ENCODE measurements around the gene KCNN3.
A peak's percentile ranks its signal among the peaks of the same experiment; 100 is the strongest.

The KCNN3 gene

DNA sequence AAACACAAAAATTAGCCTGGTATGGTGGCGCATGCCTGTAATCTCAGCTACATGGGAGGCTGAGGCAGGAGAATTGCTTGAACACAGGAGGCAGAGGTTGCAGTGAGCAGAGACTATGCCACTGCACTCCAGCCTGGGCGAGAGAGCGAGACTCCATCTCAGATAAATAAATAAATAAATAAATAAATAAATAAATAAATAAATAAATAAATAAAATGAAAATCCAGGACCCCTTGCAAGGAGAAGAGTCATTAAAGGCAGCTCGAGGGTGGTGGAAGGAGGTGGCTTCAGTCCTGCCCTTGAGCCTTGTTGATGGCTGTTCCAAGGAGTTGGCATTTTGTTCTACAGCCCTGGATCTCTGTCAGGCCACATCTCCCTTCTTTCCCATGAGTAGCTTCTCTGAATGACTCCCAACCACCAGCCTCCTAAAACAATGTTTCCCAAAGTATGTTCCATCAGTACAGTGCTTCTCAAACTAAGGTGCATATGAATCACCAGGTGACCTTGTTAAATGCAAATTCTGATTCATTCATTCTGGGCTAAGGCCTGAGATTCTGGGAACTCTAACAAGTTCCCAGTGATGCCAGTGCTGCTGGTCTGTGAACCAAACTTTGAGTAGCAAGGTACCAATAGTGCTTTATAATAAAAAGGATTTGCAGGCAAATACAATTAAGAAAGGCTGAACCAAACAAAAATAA, 99.0 kb downstream of the KCNN3 start:
- DNase-seq (ENCODE audit: low spot score), result no peak

- no peak for DNase-seq (ENCODE audit: low spot score)
Observed at GRCh38 chr1:154769193-154769895, 100.7 kb downstream of the KCNN3 start.

DNA sequence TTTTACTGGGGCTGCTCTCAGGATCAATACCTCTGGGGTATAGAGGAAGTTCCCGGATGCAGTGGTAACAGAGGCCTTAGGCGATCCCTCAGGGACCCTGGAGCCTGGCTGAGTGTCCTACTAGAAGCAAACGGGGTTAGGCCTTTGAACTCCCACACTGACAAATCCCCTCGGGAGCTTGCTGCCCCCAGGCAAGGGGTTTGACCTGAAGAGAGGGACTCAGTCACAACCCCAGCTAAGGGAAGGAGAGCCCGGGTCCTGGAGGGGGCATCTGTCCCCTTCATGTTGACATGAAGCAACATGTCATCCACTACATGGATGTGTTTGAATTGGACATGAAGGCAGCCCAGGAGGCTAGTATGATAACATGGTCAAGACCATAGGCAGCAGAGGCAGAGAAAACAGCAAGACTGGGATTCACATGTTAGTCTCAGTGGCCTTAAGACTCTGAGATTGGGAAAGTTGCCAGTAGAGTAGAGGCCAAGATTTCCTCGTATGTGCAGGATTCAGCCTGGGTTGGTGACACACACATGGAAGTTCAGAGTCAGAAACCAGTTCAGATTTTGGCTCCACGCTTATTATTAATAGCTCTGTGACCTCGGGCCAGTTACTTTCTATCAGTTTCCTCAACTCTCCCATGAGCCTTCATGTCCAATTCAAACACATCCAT, 101.5 kb downstream of the KCNN3 start:
- DNase-seq (ENCODE audit: low spot score), result no peak

DNA sequence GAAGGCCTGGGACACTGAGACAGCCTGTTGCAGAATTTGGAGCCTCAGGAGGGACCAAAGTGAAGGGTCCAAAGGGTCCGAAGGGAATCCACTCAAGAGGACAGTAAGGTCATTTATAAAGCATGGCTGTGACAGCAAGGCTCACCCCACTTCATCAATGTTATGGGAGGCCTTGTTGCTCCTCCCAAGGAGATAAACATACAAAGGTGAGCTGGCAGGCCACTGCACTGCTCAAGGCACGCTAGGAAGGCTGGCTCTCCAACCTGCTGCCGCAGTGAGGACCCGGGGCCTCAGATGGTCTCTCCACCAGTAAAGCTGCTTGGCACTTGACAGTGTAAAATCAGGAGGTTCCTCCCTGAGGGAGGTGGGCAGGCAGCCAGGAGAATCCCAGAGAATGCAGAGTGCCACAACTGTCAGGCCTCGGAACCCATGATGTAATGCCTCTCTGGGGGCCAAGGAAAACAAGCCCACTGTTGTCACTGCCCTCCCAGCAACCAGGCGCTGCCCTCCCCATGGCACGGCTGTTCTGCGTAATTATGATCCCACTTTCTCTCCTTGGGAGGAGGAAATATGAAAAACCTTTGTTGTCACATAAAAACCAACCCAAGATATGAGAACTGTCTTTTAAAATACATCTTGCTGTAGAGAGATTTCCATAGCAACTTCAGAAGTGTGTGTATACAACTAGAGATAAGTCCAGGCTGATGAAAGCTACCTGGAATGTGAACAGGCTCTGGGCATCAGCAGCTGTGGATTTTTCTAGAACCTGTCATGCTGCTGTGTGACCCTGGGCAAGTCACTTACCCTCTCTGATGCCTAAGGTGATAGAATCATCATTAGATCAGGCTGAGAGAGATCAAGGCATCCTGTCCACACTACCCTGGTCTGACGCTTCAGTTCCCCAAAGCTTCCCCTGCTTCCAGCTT, 102.5 kb downstream of the KCNN3 start:
- no peak for DNase-seq (ENCODE audit: low spot score)

DNA sequence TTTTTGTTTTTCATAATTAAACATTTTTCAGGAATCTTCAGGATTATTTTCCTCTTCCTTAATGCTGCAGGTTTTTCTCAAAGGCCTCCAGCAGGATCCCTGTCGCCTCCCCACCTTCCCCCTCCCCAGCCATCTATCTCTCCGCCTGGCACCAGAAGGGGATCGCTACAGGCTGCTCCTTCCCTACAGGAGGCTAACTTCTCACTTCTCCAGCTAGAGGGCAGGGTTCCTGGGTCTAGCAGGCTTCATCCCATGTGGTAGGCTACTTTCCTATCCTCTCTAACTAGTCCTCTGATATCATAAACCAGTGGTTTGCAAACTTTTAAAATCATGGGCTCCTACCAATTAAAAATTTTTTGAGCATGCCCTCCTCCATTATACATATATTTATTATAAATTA, 104.1 kb downstream of the KCNN3 start:
- DNase-seq (ENCODE audit: low spot score), result no peak

DNA sequence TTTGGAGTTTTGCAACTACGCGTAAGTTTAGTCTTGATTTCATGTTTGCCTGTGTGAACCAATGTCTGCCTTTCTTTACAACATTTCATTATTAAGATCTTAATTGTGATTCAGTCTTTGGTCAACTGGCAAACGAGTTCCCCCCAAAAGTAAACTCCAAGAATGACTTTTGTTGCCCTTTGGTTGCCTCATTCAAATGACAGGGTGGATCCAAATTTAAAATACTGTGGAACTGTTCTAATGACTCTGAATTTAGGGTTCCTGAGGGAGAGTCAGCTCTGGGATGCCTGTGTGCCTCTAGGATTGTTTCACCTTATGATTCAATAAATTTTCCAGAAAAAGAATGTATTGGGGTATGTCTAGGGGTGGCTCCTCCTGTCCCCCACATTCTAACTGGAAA, 105.3 kb downstream of the KCNN3 start:
- no peak for DNase-seq (ENCODE audit: low spot score)

GRCh38 chr1:154764181-154764580, 105.9 kb downstream of the KCNN3 start:
- no peak for DNase-seq (ENCODE audit: low spot score)

DNA sequence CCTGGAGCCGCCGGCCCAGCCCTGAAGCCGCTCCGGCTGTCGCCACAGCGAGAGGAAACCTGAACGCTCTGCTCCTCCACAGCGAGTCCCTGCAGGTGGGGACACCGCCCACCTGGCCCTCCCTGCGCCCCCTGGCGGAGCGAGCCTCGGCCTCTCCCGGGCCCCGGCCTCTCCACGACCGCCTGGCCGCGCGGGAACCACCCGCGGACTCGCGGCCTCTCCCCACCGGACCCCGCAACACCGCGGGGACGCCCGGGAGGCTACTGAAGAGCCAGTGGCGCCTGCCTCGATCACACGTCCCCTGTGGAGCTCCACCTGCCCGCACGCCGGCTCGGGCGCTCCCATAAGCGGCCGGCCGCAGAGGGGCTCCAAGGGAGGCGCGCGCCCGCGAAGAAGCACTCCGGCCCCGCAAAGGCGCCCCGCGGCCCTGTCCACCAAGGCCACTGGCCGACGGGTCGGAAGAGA, 109.6 kb downstream of the KCNN3 start:
- DNase-seq (ENCODE audit: low spot score), result peak; percentile 79

DNA sequence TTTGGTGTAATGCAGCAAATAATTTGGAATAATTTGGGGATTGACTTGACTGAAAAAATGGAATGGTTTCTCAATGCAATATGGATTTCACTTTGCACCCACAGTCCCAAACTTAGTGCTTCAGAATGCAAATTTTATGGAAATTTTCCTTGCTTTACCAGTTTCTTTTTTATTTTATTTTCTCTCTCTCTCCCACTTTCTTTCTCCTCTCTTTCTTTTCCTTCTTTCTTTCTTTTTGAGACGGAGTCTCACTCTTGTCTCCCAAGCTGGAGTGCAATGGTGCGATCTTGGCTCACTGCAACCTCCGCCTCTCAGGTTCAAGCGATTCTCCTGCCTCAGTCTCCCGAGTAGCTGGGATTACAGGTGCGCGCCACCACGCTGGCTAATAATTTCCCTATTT, 110.3 kb downstream of the KCNN3 start:
- DNase-seq (ENCODE audit: low spot score), result no peak

DNA sequence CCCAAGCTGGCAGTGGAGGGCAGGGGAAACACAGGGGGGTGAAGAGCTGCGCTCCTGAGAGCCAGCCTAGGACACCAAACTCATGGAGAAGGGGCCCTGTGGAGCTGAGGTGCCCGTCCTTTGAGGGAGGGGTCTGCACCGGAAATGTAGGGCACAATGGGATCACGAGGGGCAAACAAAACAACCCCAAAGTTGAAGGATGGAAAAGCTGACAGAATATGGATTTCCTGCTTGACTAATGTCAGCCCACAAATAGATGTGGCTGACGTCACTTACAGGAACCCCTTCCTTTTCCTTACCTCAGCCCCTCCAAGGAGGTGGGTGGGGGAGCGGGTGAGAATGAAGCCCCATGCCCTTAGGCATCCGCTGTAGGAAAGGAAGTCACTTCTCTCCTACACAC, 110.9 kb downstream of the KCNN3 start:
- peak; percentile 73 for DNase-seq (ENCODE audit: low spot score)

GRCh38 chr1:154758346-154758745, 111.7 kb downstream of the KCNN3 start:
- no peak for DNase-seq (ENCODE audit: low spot score)

DNA sequence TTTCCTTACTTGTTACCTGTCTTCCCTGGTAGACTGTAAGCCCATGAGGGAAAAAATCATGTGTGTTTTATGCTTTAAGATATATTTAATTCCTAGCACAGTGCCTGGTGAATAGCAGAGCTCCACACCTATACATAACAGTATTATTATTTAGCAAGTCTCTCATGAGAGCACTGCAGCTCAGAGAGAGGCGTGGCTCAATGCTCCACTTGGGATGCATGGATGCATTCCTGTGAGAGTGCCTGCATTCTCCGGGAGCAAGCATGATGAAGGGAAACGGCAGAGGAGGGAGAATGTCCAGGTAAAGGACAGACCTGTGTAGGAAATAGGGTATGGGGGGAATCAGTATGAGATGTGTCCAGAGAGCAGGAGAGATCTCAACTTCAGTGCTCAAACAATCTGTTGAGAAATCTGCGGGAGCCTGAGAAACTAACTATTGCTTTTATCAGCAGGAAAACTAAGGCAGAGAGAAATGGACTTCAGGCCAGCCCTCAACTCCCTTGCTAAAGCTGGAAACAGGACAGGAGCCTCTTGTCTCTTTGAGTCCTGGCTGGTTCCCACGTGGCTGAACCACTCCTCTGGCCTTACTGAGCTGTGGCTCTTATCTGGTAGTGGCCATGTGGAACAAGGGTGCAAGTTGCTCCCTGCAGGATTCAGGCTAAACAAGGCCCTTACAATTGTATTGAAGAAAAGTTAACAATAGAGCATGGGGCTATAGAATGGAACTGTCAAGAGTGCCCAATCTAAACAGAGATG, 113.1 kb downstream of the KCNN3 start:
- DNase-seq (ENCODE audit: low spot score), result no peak

GRCh38 chr1:154755858-154756730, 114.0 kb downstream of the KCNN3 start:
- DNase-seq (ENCODE audit: low spot score), result no peak

DNA sequence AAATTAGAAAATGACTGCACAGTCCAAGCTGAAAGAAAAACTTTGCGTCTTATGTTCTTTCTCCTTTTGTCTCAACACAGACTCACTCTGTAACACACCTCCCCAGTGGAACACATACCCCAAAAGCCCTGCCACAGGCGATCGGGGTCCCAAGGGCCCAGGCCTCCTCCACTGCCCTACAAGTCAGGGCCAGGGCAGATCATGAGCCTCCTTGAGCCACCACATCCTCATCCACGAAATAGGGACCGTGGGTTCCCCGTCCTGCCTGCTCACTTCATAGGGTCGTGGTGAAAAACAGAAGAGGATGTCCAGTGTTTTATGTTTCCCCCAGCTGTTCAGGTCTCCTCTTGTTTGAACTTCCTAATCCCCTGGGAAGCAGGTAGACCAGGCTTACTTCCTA, 116.7 kb downstream of the KCNN3 start:
- no peak for DNase-seq (ENCODE audit: low spot score)

GRCh38 chr1:154752273-154753030, 117.6 kb downstream of the KCNN3 start:
- DNase-seq (ENCODE audit: low spot score), result no peak

- no peak for DNase-seq (ENCODE audit: low spot score)
Observed at GRCh38 chr1:154751690-154752089, 118.4 kb downstream of the KCNN3 start.

DNA sequence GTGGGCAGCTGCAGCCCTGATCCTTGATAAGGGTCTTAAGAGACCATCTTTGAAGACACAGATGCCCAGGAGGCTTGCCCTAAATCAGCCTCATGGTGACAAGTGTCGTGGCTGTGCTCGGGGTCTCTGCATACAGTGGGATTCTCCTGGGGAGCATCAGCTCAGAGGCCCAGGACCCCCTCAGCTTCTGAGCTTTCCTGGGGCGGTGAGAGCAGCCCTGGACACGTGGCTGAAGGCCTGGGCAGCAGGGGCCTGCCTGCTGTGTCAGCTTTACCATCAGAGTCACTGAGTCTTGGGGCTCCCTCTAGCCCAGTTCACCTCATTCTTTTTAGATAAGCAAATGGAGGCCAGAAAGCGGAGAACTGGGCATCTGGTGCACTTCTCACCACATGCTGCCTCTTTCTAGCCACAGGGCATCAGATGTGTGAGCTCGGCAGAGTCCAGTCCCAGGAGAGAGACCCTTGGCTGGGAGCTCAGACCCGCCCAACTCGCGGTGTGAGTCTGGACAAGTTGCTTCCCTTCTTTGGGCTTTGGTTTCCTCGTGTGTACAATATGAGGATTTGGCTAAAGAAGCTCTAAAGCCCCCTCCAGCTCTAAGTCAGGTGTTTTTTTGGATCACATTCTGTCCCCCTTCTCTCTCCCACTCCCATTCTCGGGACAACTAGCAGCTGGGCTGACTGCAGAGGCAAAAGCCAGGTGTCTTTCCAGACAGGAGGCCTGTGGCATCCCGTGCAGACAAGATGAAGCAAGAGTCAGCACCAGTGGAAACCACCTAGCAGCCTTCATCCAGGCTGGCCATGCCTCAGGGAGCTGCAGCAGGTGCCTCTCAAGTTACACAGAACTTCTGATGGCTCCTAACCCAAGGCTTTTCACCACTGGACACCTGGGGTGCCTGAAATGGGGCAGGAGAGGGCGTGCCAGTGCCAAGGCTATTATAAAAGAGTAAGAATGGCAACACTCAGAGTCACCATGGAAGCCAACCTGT, 119.1 kb downstream of the KCNN3 start:
- no peak for DNase-seq (ENCODE audit: low spot score)

- DNase-seq (ENCODE audit: low spot score), result peak; percentile 65
Observed at GRCh38 chr1:154749078-154749760, 120.9 kb downstream of the KCNN3 start.

Measured in activated CD4-positive, alpha-beta T cell treated with anti-CD3 and anti-CD28 coated beads, Interleukin-2, Interleukin-4, amounts not matched to agents 100 ng/mL and 50 ng/mL, durations not matched to agents 16 hours and 8 hours (primary cell).